SKM-1 treated with dmso at 0.1 percent for 144 hours (cell line): Measurements from ENCODE around the gene GNPNAT1.
A peak's percentile ranks its signal among the peaks of the same experiment; 100 is the strongest.
"Not testable (repeated sequence)": the region's sequence is repeated elsewhere in the genome, so short reads cannot be mapped to it uniquely, and the experiment has no call there.

Experiments used
- DNase-seq: peaks from one replicate; lab custom pipeline; 2025; ENCODE audit not compliant: unreplicated experiment; lab: John Stamatoyannopoulos, UW

The GNPNAT1 gene

GRCh38 chr14:52729925-52730708, 61.3 kb downstream of the GNPNAT1 start, which contains the start of gene STYX:
Gene STYX, plus strand, starts transcription at chr14:52730166. Its CDS starts 309 bp downstream, at chr14:52730475.
- DNase-seq: peak; percentile 72

GRCh38 chr14:52729585-52729924, 61.9 kb downstream of the GNPNAT1 start:
- DNase-seq: no peak

DNA sequence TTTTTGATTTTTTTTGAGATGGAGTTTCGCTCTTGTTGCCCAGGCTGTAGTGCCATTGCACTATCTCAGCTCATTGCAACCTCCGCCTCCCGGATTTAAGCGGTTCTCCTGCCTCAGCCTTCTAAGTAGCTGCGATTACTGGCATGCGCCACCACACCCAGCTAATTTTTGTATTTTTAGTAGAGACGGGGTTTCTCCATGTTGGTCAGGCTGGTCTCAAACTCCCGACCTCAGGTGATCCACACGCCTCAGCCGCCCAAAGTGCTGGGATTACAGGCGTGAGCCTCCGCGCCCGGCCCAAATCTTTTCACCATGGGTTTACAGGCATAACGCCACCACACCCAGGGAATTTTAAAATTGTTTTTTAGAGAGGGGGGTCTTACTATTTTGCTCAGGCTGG, 62.4 kb downstream of the GNPNAT1 start:
- DNase-seq: not testable (repeated sequence)

GRCh38 chr14:52727509-52727908, 63.9 kb downstream of the GNPNAT1 start:
- not testable (repeated sequence) for DNase-seq
